ENCODE measurements around the gene NT5C2.
"Not testable (repeated sequence)": the region's sequence is repeated elsewhere in the genome, so short reads cannot be mapped to it uniquely, and the experiment has no call there.

The NT5C2 gene

DNA sequence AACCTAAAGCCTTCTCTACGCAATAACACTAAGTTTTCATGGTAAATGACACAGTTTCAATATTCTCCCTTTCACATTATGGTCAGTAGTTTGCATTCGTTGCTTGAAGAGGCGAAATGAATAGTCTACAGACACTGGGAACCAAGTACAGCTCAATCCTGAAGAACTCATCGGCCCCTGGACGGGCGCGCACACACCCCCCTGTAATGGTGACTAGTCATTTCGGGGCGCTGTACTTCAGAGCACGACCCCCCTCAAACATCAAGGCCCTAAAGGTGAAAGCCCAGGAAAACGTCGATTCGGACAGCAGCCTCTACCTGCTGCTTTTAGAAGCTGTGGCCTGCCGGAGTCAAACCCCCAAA is 1.0 kb downstream of the NT5C2 start:
- in situ Hi-C loops (cut with MboI; ENCODE audit: low pct_unique_long_range_greater_than_20kb, low sequenced_read_pairs, unreplicated experiment): no loop called here
- TF ChIP-seq, protein P1, sequence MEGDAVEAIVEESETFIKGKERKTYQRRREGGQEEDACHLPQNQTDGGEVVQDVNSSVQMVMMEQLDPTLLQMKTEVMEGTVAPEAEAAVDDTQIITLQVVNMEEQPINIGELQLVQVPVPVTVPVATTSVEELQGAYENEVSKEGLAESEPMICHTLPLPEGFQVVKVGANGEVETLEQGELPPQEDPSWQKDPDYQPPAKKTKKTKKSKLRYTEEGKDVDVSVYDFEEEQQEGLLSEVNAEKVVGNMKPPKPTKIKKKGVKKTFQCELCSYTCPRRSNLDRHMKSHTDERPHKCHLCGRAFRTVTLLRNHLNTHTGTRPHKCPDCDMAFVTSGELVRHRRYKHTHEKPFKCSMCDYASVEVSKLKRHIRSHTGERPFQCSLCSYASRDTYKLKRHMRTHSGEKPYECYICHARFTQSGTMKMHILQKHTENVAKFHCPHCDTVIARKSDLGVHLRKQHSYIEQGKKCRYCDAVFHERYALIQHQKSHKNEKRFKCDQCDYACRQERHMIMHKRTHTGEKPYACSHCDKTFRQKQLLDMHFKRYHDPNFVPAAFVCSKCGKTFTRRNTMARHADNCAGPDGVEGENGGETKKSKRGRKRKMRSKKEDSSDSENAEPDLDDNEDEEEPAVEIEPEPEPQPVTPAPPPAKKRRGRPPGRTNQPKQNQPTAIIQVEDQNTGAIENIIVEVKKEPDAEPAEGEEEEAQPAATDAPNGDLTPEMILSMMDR (IDR thresholded peaks at IDR 0.05; ENCODE audit: extremely low read depth, insufficient read depth, missing control alignments): no peak

DNA sequence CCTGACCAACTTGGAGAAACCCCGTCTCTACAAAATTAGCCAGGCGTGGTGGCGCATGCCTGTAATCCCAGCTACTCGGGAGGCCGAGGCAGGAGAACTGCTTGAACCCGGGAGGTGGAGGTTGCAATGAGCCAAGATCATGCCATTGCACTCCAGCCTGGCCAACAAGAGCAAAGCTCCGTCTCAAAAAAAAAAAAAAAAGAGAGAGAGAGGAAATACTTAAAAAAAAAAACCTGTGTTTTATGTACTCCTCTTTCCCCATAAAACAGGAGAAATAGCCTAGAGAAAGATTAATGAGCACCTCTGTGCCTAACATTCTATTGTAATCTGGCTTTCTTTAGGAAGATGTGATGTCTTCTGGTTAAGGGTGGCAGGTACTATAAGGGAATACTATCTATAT is 1.9 kb downstream of the NT5C2 start:
- in situ Hi-C loops (cut with MboI; ENCODE audit: low pct_unique_long_range_greater_than_20kb, low sequenced_read_pairs, unreplicated experiment); DNase-seq (ENCODE audit: low spot score): not testable (repeated sequence)

More for the DNA sequence above, 1.0 kb downstream of the NT5C2 start:
- no peak for DNase-seq (ENCODE audit: low spot score)

DNA sequence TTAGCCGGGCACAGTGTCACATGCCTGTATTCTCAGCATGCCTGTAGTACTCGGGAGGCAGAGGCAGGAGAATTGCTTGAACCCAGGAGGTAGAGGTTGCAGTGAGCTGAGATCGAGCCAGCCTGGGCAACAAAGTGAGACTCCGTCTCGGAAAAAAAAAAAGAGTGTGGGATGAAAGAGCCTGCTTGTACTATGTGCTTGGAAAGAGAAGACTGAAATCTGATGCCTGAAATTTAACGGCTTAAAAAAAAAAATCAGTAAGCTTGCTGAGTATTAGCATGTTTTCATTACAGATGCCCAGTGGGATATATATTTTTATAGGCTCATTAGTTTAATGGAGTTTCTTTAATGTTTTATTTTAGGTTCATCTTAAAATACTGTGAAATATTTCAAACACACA is 4.2 kb downstream of the NT5C2 start:
- DNase-seq (ENCODE audit: low spot score): no peak
- in situ Hi-C loops (cut with MboI; ENCODE audit: low pct_unique_long_range_greater_than_20kb, low sequenced_read_pairs, unreplicated experiment): no loop called here
- TF ChIP-seq, protein P1 (IDR thresholded peaks at IDR 0.05; ENCODE audit: extremely low read depth, insufficient read depth, missing control alignments): no peak

DNA sequence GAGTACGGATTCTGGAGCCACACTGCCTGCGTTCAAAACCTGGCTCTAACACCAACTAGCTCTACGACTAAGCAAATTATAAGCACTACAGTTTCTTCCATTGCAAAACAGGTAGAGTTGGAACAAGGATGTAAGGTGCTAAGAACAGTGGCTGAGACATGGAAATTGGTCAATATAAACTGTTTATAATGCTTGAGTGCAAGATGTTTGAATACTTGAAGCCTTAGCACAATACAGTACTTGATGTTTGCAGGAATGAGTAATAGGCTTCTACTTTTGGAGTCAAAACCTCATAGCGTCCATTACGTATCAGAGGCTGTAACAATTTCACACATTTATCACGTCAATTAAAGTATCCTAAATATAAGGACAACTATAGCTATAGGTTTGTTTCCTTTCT is 6.9 kb downstream of the NT5C2 start:
- no peak for DNase-seq (ENCODE audit: low spot score)
- TF ChIP-seq, protein P1 (IDR thresholded peaks at IDR 0.05; ENCODE audit: extremely low read depth, insufficient read depth, missing control alignments): no peak
- in situ Hi-C loops (cut with MboI; ENCODE audit: low pct_unique_long_range_greater_than_20kb, low sequenced_read_pairs, unreplicated experiment): no loop called here

DNA sequence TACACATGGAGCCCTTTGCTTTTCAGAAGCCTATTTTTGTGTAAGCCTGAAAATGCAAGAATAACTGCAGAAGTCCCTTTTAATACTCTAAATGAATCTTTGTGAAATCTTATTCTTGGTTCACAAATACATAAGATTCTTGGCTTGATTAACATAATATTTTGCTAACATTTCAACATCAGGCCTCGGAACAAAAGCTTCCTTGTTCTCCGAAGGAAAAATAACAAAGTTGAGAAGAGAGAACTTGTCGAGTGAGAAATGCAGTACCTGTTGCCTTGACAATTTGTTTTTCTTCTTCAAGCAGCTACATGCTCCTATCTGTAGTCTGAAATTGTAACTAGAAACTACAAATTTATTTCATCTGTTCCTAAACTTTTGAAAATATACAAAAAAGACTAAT is 8.5 kb downstream of the NT5C2 start:
- TF ChIP-seq, protein P1 (IDR thresholded peaks at IDR 0.05; ENCODE audit: extremely low read depth, insufficient read depth, missing control alignments): no peak
- in situ Hi-C loops (cut with MboI; ENCODE audit: low pct_unique_long_range_greater_than_20kb, low sequenced_read_pairs, unreplicated experiment): no loop called here
- no peak for DNase-seq (ENCODE audit: low spot score)

DNA sequence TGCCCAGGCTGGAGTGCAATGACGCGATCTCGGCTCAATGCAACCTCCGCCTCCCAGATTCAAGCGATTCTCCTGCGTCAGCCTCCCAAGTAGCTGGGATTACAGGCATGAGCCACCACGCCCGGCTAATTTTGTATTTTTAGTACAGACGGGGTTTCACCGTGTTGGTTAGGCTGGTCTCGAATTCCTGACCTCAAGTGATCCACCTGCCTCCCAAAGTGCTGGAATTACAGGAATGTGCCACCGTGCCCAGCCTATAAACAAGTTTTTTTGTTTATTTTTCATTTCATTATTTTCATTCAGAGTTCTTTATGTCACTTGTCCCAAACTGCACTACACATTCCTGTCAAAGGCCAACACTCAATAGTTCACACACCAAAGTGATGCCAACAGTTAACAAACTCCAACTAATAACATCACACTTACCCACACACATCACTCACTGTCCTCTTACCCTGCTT is 9.1 kb downstream of the NT5C2 start:
- in situ Hi-C loops (cut with MboI; ENCODE audit: low pct_unique_long_range_greater_than_20kb, low sequenced_read_pairs, unreplicated experiment); DNase-seq (ENCODE audit: low spot score): not testable (repeated sequence)

DNA sequence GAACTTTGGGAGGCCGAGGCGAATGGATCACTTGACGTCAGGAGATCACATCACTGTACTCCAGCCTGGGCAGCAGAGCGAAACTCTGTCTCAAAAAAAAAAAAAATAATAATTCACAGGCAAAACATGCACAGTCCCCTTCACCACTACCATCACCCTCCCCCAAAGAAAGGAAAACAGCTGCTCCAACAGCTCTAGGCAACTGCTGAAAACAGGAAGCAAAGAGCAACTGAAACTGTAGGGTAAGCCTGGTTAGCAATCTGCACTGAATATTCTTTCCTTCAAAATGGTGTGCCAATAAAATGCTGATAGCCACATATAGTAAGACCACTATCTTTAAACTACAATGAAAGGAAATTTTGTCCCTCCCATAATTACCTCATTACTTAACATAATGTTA is 11.8 kb downstream of the NT5C2 start:
- TF ChIP-seq, protein P1 (IDR thresholded peaks at IDR 0.05; ENCODE audit: extremely low read depth, insufficient read depth, missing control alignments): no peak
- in situ Hi-C loops (cut with MboI; ENCODE audit: low pct_unique_long_range_greater_than_20kb, low sequenced_read_pairs, unreplicated experiment): no loop called here
- DNase-seq (ENCODE audit: low spot score): no peak

DNA sequence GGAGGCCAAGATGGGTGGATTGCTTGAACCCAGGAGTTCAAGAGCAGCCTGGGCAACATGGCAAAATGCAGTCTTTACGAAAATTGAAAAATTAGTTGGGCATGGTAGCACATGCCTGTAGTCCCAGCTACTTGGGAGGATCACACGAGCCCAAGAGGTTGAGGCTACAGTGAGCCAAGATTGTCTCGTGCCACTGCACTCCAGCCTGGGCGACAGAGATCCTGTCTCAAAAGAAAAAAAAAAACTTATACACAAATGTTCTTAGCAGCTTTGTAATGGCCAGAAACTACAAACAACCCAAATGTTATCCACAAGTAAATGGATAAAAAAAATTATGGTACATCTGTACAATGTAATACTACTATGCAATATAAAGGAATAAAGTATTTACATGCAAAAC is 12.6 kb downstream of the NT5C2 start:
- TF ChIP-seq, protein P1 (IDR thresholded peaks at IDR 0.05; ENCODE audit: extremely low read depth, insufficient read depth, missing control alignments): no peak
- in situ Hi-C loops (cut with MboI; ENCODE audit: low pct_unique_long_range_greater_than_20kb, low sequenced_read_pairs, unreplicated experiment): no loop called here
- no peak for DNase-seq (ENCODE audit: low spot score)

Measured in GM13977 (cell line).